ENCODE measurements around the gene MPEG1. TPM values are rescaled to one million over a fixed set of nuclear protein-coding genes. Genes with fewer than 3 reads are reported as not detected.

MPEG1 gene
- total and polyA plus RNA-seq, 2 of the 4 experiments (the other 2 are of a cell fraction) = not detected

DNA sequence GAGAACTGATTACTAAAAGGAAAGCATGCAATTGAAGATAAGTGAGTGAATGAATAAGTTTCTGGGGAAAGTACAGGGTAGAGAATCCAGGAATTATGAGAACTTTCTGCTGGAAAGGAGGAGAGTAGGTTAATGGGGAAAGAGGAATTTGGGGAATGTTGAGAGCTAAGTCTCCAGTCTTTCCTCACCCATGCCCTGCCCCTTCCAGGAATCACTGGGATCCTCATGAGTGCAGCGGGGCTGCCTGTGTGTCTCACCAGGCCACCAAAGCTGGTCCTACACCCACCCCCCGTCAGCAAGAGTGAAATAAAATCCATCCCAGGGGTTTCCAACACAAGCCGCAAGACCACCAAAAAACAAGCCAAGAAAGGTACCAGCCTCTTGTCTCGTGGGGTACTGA is 23.8 kb downstream of the MPEG1 start:
- peaks cover 0 to 23% of the 10 kb centered on the region in 2 experiments; a peak in 2 of 4 replicates for H3K79me1 ChIP-seq (ENCODE audit: low read depth in 1 of 2, low read length in 2 of 2)
- H4K20me1 ChIP-seq (ENCODE audit: insufficient read depth, low read length) = 0 out of 2 replicates have a peak, but pooled peaks cover 4% of the 10 kb centered on the region
- TF ChIP-seq NFE2L2 (IDR thresholded peaks at IDR 0.05; ENCODE audit: low read depth, low read length) = no peak
- no peak for TF ChIP-seq SMC3 (IDR thresholded peaks at IDR 0.05; ENCODE audit: low read depth, low read length)
- TF ChIP-seq, protein P1, sequence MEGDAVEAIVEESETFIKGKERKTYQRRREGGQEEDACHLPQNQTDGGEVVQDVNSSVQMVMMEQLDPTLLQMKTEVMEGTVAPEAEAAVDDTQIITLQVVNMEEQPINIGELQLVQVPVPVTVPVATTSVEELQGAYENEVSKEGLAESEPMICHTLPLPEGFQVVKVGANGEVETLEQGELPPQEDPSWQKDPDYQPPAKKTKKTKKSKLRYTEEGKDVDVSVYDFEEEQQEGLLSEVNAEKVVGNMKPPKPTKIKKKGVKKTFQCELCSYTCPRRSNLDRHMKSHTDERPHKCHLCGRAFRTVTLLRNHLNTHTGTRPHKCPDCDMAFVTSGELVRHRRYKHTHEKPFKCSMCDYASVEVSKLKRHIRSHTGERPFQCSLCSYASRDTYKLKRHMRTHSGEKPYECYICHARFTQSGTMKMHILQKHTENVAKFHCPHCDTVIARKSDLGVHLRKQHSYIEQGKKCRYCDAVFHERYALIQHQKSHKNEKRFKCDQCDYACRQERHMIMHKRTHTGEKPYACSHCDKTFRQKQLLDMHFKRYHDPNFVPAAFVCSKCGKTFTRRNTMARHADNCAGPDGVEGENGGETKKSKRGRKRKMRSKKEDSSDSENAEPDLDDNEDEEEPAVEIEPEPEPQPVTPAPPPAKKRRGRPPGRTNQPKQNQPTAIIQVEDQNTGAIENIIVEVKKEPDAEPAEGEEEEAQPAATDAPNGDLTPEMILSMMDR (conservative IDR thresholded peaks at IDR 0.05; ENCODE audit: low read depth, low read length) = no peak
- TF ChIP-seq, protein P2, sequence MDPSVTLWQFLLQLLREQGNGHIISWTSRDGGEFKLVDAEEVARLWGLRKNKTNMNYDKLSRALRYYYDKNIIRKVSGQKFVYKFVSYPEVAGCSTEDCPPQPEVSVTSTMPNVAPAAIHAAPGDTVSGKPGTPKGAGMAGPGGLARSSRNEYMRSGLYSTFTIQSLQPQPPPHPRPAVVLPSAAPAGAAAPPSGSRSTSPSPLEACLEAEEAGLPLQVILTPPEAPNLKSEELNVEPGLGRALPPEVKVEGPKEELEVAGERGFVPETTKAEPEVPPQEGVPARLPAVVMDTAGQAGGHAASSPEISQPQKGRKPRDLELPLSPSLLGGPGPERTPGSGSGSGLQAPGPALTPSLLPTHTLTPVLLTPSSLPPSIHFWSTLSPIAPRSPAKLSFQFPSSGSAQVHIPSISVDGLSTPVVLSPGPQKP (IDR thresholded peaks at IDR 0.05; ENCODE audit: borderline replicate concordance, low read depth, low read length) = no peak
- TF ChIP-seq FOS (IDR thresholded peaks at IDR 0.05; ENCODE audit: low read depth, low read length) = no peak
- no peak for TF ChIP-seq RAD21 (IDR thresholded peaks at IDR 0.05; ENCODE audit: low read length)
- no peak overlapping the region for H2AK9ac ChIP-seq (replicated peaks; ENCODE audit: low read depth, low read length, poor library complexity)
- H2AK5ac ChIP-seq (ENCODE audit: low read depth, low read length) = no peak overlapping the region
- no peak overlapping the region for H3K27ac ChIP-seq (ENCODE audit: insufficient read depth, low read length)
- no peak overlapping the region for H3K4me3 ChIP-seq (ENCODE audit: insufficient read depth, low read depth, low read length)
- H4K91ac ChIP-seq (ENCODE audit: insufficient read depth, low read depth, low read length) = no peak overlapping the region
- POLR2A ChIA-PET (ENCODE audit: unreplicated experiment) = no interaction called here
- in situ Hi-C loops (cut with MboI; ENCODE audit: low sequenced_read_pairs) = no loop called here
- no TSS peak for BruUV-seq (replicated peaks)
- no peak overlapping the region for H3K9ac ChIP-seq (ENCODE audit: low read depth, low read length)
- WGBS, 2 experiments (ENCODE audit: extremely low coverage in 2 of 2, insufficient read length in 1 of 2) = 67% methylated on average over 1 of the region's 4 CpGs; no CpG with 5 or more reads in 1 of the 2 experiments
- DNase-seq (no peak), ATAC-seq (ENCODE audit: low read depth) (peak; percentile 16; the same call in 1 of the 2 replicates)
- no peak overlapping the region for H3K4ac ChIP-seq (ENCODE audit: low read depth, low read length)
- no peak overlapping the region for H3K56ac ChIP-seq (ENCODE audit: extremely low read depth, insufficient read depth, low read length)
- H2BK15ac ChIP-seq (ENCODE audit: low read depth, low read length) = no peak overlapping the region
- no peak overlapping the region for H2BK20ac ChIP-seq (ENCODE audit: low read depth, low read length)
- no peak overlapping the region for H3K4me2 ChIP-seq (ENCODE audit: low read depth, low read length)
- intact Hi-C loops (cut with micrococcal nuclease) = no loop called here
- peaks cover 17% of the 10 kb centered on the region for H3K9me1 ChIP-seq (ENCODE audit: insufficient read depth, low read length)
- no peak overlapping the region for H4K5ac ChIP-seq (ENCODE audit: low read depth, low read length)
- no peaks in the 10 kb centered on the region for H3K27me3 ChIP-seq (ENCODE audit: control insufficient read depth, insufficient read depth, low read length)
- peak overlapping the region; percentile 53; the same call in 1 of the 2 replicates for H2BK120ac ChIP-seq (ENCODE audit: low read depth, low read length)
- dilution Hi-C loops (cut with HindIII; ENCODE audit: low sequenced_read_pairs, unreplicated experiment) = no loop called here
- H3K4me1 ChIP-seq (ENCODE audit: control insufficient read depth, insufficient read depth, low read length) = peaks cover 14% of the 10 kb centered on the region
- no peak overlapping the region for H3K14ac ChIP-seq (replicated peaks; ENCODE audit: low read depth, low read length)
- no peak overlapping the region for H2BK5ac ChIP-seq (ENCODE audit: low read depth, low read length, poor library complexity, severe bottlenecking)
- no peaks in the 10 kb centered on the region for H3K9me3 ChIP-seq (ENCODE audit: control insufficient read depth, insufficient read depth, low read length)
- H3K36me3 ChIP-seq (ENCODE audit: control insufficient read depth, insufficient read depth, low read length) = peaks cover 34% of the 10 kb centered on the region
- no peak overlapping the region for H2AFZ ChIP-seq (replicated peaks; ENCODE audit: low read length, poor library complexity)
- H3K23ac ChIP-seq (ENCODE audit: low read depth, low read length) = no peak overlapping the region
- H4K8ac ChIP-seq (ENCODE audit: low read depth in 2 of 2, low read length in 2 of 2) = no peak overlapping the region
- CTCF ChIA-PET = no interaction called here
- H3K18ac ChIP-seq (ENCODE audit: low read depth, low read length) = no peak overlapping the region; the same call in 1 of the 2 replicates
